NOMO-1 treated with DMSO at 0.1 percent for 48 hours (cell line): ENCODE data around the gene PTPRT.

ENCODE experiments used
- DNase-seq: peaks from one replicate; lab custom pipeline; 2025; ENCODE audit not compliant: unreplicated experiment; lab: John Stamatoyannopoulos, UW

PTPRT gene

DNA sequence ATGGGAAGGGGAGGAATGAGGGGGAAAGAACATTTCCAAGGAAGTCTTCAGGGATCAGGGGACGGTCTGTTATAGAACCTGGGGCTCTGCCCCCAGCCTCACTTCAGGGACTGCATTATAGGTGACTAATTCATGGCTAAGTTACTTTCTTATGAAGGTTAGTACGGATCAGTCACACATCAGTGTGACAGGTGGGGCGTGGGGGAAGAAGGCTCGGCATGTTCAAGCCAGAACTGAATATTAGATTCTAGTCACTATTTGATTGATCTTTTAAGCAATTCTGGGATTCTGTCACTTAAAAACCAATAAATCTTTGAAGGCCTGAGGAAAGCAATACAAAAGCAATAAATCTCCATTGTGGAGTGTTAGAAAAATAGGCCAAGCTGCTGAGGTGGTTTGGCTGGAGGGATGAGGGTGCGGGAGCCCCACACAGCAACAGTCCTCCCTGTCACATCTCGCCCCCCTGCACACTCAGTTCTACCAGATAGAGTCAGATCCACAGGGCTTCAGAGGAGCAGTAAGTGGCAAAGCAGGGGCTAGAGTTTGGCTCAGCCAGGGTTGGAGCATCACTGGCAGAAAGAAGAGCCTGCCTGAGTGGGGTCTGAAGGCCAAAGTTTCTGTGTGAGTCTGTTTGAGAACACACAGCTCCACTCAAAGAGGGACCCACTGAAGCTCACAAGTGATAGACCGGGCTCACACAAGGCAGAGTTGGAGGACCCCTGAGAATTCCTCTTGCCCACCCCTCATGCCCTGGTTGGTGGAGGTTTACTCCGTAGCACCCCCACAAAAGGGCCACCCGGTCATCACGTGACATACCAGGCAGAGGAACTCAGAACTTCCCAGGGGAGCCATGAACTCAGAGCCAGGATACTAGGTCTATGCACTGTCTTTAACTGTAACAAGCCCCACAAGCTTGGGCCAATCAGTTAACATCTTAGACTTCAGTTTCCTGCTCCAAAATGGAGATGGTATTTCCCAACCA, 843.2 kb downstream of the PTPRT start:
- no peak for DNase-seq

DNA sequence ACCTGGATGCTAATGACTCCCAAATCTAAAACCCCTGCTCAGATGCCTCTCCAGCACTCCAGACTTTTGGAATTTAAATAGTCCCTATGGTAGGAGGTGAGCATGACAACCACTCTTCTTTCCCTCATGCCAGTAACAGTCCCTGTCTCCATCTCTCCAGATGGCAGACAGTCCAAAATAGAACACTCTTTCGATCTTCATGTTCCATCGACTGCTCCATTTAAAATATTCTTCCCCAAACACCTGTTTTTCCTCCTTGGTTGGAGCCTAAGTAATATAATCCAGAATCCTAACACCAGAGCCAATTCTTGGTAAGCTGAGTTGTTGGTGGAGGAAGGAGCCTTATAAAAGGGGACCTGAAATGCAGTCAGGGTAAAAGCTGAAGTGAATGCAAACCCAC, 848.1 kb downstream of the PTPRT start:
- DNase-seq, result no peak

DNA sequence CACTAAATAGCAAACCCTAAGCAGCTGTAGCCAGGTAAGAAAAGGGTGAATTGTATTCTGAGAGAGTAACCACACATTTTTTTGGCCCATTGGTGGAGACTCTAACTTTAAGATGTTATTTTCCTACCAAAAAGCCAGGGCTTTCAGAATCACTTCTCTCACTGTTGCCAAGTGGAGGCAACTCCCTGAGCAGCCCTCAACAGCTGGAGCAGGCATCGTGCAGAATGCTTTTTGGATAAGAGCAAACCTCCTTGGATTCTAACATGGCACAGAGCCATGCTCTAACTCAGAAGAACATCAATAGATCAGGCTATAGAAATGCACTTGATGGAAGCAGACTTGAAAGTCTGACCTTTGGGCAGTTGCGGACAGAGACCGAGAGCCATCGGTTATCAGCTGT, 849.3 kb downstream of the PTPRT start:
- DNase-seq, result no peak

DNA sequence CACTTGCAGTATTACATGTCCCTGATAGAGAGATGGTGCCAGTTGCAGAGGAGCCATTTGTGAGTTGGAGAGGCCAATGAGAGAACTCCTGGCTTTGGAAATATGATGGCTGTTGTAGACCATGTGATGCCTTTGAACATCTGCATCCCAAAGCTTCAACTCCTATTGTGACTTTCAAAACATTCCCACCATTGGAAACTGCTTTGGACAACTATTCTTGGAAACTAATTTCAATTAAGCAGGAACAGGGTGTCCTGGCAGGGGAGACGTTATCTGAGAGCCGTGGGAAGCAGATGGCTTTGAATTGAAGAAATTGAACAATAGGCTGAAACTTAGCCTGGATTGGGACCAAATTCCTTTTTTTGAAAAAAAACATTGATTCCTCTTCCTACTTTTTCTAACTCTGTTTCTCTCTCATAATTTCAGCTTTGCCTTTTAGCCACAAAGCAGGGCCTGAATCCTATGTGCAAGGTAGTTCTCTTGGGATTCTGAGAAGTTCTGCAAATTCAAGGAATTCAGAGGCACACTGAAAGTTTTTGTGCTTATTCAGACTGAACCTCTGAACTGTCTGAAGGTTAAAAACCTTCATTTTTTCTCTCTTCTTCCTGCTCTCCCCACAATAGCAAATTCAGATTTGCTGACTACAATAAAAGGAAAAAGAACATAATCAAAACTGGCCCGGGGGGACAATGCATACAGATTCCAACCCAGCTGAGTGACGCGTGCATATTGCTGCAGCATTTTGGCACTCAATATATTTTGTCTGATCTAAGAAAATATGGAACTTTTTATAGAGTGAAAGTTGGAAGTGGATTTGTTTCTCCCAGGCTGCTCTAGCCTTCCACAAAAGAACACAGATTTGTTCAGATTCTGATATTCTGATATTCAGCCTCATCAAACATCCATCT, 851.2 kb downstream of the PTPRT start:
- no peak for DNase-seq

DNA sequence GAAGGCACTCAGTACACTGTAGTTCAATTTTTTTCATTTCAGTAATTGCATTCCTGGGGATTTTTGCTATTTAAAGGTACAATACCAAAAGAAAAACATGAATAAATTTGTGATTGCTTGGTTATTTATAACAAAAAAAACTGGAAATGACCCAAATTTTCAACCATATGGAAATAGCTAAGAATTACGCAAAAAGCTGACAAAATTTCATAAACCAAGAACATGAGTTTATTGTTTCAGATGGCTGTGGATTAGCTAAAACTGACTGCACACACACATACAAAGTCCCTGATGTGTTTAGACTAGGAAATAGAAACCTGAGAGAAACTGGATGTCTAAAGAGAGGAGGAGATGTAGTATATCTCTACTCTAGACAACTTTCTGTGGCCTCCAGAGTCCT, 853.1 kb downstream of the PTPRT start:
- no peak for DNase-seq

DNA sequence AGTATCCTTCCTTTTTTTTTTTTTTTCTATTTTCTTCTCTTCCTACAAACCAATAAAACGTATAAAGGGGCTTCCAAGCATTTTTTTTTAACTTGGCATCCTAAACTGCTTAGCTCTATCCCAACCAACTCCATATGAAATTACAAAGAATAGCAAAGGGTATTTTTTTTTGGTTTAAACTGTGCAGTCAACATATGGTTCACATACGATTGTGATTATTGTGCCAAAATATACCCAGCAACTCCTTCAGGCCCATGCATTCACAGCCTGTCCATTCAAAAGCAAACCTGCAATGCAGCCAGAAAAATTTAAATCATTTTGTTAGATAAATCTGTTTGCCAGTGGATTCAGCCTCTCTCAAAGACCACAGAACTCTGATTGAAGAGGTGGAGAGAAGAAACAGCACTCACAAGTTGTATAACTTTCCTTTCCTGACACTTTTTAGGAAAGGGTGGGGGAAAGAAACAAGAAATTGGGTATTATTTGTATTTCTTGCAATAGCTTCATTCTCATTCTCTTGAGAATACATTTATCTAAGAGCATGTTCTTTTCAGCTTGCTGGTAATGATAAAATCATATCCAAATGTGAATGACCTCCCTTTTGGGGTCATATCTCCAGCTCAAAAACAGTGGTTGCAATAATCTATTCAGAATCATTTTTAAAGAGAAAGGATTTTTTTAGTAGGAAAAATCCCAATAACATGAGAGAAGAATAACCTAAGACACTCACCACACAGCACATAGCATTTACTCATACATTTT, 870.3 kb downstream of the PTPRT start:
- DNase-seq, result no peak

DNA sequence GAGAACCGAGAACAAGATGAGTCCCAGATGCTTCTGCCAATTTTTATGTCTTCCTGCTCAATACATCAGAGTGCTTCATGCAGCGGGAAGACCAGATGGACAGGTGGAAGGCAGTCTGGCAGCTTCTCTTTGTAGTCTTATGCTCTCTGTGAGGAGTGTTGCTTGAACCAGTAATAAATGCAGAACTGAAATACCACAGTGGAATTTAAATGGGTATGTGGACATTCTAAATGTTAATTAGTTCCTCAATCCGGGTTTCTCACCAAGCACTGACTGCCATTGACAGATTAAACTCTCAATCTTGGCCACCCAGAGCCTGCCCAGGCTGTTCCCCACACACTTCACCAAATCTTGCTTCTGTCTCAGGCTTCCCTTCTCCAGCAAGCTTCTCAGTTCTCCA, 876.0 kb downstream of the PTPRT start:
- peak; percentile 36 for DNase-seq

DNA sequence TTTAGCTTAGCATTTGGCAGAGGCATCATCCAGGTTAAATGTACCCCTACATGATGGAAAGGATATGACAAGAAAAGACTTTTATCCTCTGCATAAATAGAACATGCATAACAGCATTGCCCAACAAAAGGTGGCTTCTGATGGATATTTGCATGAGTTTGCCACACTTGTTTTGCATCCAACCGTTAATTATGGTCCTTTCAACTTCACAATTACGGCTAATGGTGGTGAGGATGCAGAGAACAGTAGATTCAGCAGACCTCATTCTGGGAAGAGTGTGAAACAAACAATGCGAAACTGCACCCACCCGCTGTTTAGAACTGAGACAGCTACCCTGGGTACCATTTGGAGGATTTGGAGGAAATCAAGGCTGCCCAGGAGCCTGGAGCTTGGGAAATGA, 880.7 kb downstream of the PTPRT start:
- DNase-seq, result no peak

DNA sequence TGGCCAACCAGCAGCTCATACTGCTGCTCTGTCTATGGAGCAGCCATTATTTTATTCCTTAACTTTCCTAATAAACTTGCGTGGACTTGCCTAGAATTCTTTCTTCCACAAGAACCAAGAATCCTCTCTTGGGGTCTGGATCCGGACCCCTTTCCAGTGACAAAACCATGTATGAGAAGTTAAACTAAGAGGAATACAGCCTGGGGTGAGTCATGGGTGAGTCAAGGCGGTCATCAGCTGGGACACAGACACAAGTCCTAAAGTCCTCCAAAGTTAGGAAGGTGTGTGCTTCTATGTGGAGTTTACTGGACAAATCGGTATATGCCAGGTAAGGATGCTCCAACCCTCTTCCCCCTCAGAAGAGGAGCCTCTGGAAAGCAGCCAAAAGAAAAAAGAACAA, 881.5 kb downstream of the PTPRT start:
- no peak for DNase-seq

DNA sequence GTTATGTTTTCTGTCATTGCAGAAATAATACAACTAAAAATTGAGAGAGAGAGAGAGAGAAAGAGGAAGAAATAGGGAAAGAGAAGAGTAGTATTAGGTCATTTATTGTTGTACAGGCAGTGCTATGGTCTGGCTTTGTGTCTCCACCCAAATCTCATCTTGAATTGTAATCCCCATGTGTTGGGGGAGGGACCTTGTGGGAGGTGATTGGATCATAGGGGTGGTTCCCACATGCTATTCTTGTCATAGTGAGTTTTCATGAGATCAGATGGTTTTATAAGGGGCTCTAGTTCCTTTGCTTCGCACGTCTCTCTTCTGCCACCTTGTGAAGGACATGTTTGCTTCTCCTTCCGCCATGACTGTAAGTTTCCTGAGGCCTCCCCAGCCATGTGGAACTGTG, 894.1 kb downstream of the PTPRT start:
- no peak for DNase-seq

DNA sequence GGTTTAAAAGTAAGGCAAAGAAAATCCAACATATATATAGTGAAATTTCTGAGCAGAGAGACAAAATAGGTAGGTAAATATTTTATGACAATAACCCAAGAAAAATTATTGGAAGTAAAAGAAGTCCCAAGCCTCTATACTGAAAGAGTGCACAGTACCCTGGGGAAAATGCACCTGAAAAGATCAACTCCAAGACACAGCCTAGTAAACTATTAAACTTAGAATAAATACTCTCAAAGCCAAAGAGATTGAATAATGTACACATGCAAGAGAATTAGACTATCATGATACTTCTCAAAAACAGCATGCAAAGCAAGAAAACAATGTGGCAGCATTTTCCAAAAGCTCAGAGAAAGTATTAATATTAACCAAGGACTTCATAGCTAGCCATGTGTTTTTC, 894.7 kb downstream of the PTPRT start:
- no peak for DNase-seq

DNA sequence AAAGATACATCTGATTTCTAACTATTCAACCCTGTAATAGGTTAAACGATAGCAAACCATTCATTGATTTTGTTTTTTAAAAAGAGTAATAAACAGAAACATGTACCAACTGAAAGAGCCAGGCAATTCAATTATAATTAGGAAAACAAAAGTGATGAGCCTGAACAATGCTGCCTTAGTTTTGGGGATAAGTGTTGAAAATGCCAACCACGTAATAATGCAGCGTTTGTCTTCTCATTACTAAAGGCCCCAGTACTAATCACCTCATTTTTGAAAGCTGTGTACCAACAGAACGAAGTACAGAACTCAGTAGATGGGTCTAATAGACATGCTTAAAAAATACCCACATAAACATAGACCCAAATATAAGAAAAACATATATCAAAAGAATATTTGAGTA, 907.9 kb downstream of the PTPRT start:
- no peak for DNase-seq

DNA sequence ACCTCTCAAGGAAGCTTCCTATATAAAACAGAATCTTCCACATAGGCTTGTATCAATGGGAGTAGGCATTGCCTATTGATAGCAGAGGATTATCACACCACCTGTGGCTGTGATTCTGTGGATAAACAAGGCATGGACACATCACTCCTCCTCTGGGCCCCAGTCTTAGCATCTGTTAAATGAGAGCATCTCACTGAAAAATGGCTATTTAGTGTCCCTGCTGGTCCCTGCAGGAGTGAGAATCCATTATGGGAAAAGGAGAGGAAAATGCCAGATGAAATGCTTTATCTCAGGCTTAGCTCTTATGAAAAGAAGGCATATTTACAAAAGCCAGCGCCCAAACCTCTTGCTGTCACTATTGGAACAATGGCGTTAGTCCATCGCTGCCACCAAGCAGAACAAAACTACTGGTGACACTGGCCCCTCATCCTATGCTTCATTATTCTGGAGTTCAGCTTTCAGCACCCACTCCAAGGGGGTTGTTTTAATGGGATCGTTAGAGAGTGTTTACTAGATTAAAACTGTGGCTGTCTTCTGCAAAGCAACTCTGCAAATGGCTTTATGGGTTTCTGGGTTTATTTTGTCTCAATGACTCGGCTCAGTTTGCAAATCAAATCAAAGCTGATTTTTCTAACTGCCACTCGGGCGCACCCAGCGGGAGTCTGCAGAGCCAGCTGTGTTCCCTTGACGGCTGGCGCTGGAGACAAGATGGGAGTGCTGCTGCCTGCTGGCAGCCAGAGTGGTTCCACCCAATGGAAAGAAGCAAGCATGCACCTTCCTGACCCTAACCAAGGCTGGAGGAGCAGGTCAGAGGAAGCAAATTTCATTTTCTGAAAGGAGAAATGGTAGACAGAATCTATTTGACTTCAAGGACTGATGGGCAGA, 912.7 kb downstream of the PTPRT start:
- no peak for DNase-seq

DNA sequence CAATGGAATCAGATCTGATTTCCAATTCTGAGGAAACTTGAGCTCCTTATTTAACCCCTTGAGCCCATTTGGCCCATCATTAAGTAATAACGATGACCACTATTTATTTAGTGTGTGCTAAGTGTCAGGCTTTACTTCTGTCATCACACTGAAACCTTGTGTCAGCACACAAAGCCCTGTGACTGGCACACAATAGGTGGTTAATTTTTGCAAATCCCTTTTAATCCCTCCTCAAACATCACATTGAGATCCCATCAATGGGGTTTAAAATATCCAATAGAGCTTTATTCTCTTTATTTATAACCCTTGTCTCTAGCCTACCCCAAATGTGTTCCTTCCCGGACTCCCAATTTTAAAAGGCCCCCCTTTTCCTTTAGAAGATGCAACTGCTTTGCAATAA, 914.7 kb downstream of the PTPRT start:
- no peak for DNase-seq

DNA sequence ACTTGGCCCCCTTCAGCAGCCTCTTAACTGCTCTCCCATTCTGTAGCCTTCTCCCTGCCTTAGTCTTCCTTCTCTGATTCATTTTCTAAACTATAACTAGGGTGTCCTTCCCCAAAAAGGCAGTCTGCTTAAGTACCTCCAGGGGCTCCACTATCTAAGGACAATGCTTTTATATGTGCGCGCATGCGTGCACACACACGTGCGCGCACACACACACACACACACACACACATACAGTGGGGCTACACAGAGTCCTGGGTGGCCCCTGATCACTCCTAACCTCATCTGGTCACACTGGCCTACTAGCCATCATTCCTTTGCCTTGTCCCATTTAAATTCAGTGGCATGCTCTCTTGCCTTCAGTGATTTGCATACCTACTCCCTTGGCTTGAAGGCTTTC, 917.2 kb downstream of the PTPRT start:
- DNase-seq, result no peak

DNA sequence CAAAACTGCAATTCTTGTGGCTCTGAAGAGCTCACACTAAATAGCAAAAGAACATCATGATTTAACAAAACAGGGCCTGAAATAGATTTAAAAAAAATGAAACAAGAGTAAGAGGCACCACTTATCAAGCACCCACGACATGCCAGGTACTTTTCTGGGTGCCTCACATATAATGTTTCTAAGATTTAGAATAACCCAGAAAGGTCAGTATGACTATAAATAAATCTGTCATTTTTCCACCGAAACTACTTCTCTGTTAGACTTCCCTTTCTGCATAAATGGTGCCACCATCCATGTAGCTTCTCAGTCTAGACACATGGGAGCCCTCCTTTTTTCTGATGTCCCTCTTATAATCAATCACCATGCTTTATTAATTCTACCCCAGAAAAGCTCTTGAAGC, 919.2 kb downstream of the PTPRT start:
- no peak for DNase-seq

DNA sequence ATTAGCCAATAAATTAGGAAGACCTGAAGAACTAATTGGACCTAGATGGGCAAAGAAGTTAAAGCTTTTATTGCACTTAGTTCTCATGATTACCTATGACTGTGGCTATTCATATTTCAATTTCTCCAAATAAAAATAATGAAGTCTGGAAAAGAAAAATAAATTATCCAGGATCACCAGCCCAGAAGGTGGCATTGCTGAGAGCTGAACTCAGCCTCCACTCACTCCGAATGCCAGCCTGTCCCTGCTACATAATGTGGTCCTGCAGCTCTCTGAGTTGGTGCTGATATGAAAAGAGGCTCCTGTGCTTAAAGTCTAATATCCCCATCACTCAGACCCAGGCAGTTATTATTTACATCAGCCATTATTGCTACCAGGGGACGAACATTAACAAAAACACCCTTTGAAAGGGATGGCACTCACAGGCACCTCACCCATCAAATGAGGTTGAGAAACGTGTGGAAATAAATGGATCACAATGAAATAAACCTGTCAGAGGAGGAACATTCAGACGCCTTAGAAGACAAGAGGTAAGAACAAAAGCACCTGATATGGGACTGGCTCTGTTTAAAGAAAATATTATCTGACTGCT, 921.8 kb downstream of the PTPRT start:
- DNase-seq, result no peak

DNA sequence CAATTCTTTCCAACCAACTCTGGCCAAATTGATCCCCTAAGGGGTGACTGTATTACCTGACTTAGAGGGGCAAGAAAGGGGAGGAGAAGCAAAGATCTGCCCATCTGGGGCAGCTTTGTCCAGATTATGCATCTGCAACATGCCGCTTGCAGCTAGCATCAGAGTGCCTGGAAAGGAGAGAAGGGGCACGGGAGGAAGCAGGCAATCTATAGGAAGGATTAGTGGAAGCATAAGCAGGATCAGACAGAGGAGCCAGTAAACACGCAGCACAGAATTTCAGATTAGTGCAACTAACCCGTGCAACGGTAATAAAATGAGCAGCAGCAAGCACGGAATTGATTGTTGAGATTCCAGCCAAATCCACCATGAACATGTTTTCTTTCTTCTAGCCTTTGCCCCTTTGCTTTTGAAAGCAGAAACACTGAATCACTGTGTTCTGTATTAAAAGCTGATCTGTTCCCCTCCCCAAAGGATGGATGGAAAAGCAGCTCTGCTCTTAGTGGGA, 927.9 kb downstream of the PTPRT start:
- no peak for DNase-seq

DNA sequence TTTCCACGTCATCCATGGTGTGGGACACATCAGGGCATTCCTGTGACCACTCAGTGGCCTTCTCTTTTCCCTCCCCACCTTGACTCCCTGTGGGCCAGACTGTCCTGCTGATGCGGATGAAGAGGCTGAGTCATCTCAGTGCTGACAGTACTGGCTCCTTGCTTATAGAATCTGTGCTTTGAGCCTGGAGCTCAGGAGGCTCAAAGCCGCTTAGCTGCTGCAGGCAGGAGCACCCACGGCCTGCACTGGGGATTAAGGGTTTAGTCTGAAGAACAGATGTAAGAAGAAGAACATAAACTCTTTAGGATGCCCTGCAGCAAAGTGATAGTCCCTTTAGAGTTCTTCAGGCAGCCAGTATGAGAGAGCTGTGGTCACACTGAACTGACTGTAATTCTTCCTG, 929.5 kb downstream of the PTPRT start:
- DNase-seq, result no peak

DNA sequence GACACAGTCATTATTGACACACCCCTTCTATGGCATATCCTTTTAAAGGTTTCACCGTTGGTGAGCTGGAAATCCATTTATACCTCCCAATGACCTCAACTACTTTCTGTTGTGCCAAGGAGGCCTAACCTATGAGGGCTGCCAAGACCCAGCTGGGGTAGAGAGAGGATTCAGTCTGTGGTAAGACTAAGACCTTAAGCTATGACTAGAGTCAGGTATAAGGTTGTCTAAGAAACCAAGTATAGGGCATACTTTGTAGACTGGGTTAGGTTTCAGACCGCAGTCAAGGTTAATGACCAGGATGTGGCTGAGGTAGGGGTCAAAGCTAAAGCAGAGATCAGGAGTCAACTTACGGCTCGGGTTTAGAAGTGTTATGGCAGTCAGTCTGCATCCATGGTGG, 930.3 kb downstream of the PTPRT start:
- DNase-seq, result no peak
